Transverse colon (tissue), 4 donors: Measurements from ENCODE around the gene HNRNPDL. TPM values are rescaled to one million over a fixed set of nuclear protein-coding genes. Genes with fewer than 3 reads are reported as not detected.

Experiments
- DNase-seq: peaks from one replicate; pipeline ENCODE4 v3.0.0-alpha.2; 2019
- H3K27ac ChIP-seq, 4 donors: fragments of 200-600 bp; sonication (generic); 2 replicates each; pipeline ENCODE4 v1.5.1; 2016 to 2018; ENCODE audit warnings: inconsistent platforms in 4 of 4
- H3K27me3 ChIP-seq: fragments of 200-600 bp; sonication (generic); 2 replicates; pipeline ENCODE4 v1.5.1; 2017; ENCODE audit warnings: inconsistent platforms
- H3K36me3 ChIP-seq, 4 donors: fragments of 200-600 bp; sonication (generic); 2 replicates each; pipeline ENCODE4 v1.5.1; 2017 to 2019; ENCODE audit warnings: inconsistent platforms in 4 of 4
- H3K4me1 ChIP-seq, 4 donors: fragments of 200-600 bp; sonication (generic); 2 replicates each; pipeline ENCODE4 v1.5.1; 2017 to 2020; ENCODE audit warnings: inconsistent platforms in 4 of 4
- H3K4me3 ChIP-seq, 4 donors: fragments of 200-600 bp; sonication (generic); 1 replicate in 1 of 4; 2 replicates in 3 of 4; pipeline versions ENCODE4 v1.5.1 to v1.6.1; 2017 to 2019; ENCODE audit warnings: inconsistent platforms in 4 of 4
- H3K9me3 ChIP-seq, 2 donors: fragments of 200-600 bp; sonication (generic); 2 replicates each; pipeline ENCODE4 v1.5.1; 2017 to 2019; ENCODE audit warnings: inconsistent platforms in 2 of 2
- CTCF ChIP-seq, 5 experiments: fragments of 200-600 bp in 3 of 5; fragments of 450-650 bp in 2 of 5; sonication (generic) in 3 of 5; IDR thresholded peaks; 1 replicate in 2 of 5; 2 replicates in 3 of 5; pipeline ENCODE4 v1.5.1; 2016 to 2017; ENCODE audit warnings: antibody characterized with exemption in 5 of 5, inconsistent platforms in 3 of 5, mild to moderate bottlenecking in 2 of 5, moderate library complexity in 1 of 5
- EP300 ChIP-seq: sonication (generic); formaldehyde crosslinking; IDR thresholded peaks from one replicate; pipeline ENCODE4 v1.6.1; 2017; ENCODE audit warnings: antibody characterized with exemption, low read depth
- POLR2A ChIP-seq: fragments of 450-650 bp; IDR thresholded peaks from one replicate; pipeline ENCODE4 v1.6.1; 2016; ENCODE audit warnings: antibody characterized with exemption, mild to moderate bottlenecking, moderate library complexity
- POLR2AphosphoS5 ChIP-seq, 3 donors: sonication (generic); formaldehyde crosslinking; IDR thresholded peaks; one replicate each; pipeline ENCODE4 v1.6.1; 2016; ENCODE audit warnings: antibody characterized with exemption in 3 of 3
- WGBS, 2 donors: methylation state at CpG; one replicate each; pipeline ENCODE4 v1.1.5; 2018; ENCODE audit warnings: low coverage in 1 of 2; 5-methylcytosine and 5-hydroxymethylcytosine counted together
- in situ Hi-C, 4 donors: fragments of 200-750 bp; cut with MboI; loops; one replicate each; pipeline versions ENCODE4 v1.15.0 to v1.15.1; 2017; ENCODE audit warnings: low sequenced_read_pairs in 3 of 4, low pct_ligation_motif_present in 1 of 4, low pct_unique_long_range_greater_than_20kb in 1 of 4
- intact Hi-C: fragments of 100-400 bp; cut with DNase I; formaldehyde crosslinking; loops from one replicate; pipeline ENCODE4 v1.15.1; 2023; ENCODE audit warnings: low total_unique reads
- total RNA-seq, 4 donors: library from RNA; depleted of rRNA; stranded (reverse); fragments of >200 nt; gene quantifications; one replicate each; pipeline ENCODE4 v1.1.0, GENCODE V29; 2016

The HNRNPDL gene
- total RNA-seq, 4 donors from 2014 or later = 78.4 to 131 (median 100) TPM

- H3K27ac ChIP-seq = no peak overlapping the region
- no peak for DNase-seq
- no peaks in the 10 kb centered on the region for H3K4me1 ChIP-seq
- intact Hi-C loops = no loop called here
- in situ Hi-C loops = loop anchor here (25.0 kb wide), 3 partner anchors 586 to 836 kb away; partner anchors contain the start of genes COPS4 (in 1 of the 4) and COQ2 (in 1 of the 4)
- WGBS, 2 donors = 83 to 87% methylated on average over 7 to 13 of the region's 13 CpGs
- no peaks in the 10 kb centered on the region for H3K27me3 ChIP-seq
- TF ChIP-seq EP300 (no peak), CTCF (IDR thresholded peaks at IDR 0.05) (no peak), POLR2AphosphoS5 (IDR thresholded peaks at IDR 0.05) (no peak), POLR2A (no peak)
- H3K4me3 ChIP-seq = no peak overlapping the region
- H3K36me3 ChIP-seq = peaks cover 0 to 27% (median 13%) of the 10 kb centered on the region in 4 donors
- no peaks in the 10 kb centered on the region for H3K9me3 ChIP-seq
Measured at GRCh38 chr4:82450966-82451755, 20.9 kb upstream of the HNRNPDL start.

GRCh38 chr4:82447886-82448285 lies 17.6 kb upstream of the HNRNPDL start:
- Histone ChIP-seq H3K4me1 (no peaks in the 10 kb centered on the region), H3K9me3 (no peaks in the 10 kb centered on the region), H3K36me3 (peaks cover 0 to 24% (median 8%) of the 10 kb centered on the region in 4 donors), H3K4me3 (no peak overlapping the region), H3K27me3 (no peaks in the 10 kb centered on the region), H3K27ac (no peak overlapping the region)
- TF ChIP-seq POLR2AphosphoS5 (IDR thresholded peaks at IDR 0.05) = no peak
- TF ChIP-seq POLR2A = no peak
- TF ChIP-seq EP300 = no peak
- no peak for TF ChIP-seq CTCF (IDR thresholded peaks at IDR 0.05)
- in situ Hi-C loops (no loop called here), intact Hi-C loops (no loop called here)
- 91 to 97% methylated on average over 1 of the region's 1 CpG for WGBS, 2 donors
- DNase-seq = no peak

GRCh38 chr4:82439088-82439487 lies 8.8 kb upstream of the HNRNPDL start:
- H3K9me3 ChIP-seq = no peaks in the 10 kb centered on the region
- H3K36me3 ChIP-seq = no peaks in the 10 kb centered on the region
- intact Hi-C loops (no loop called here), in situ Hi-C loops (loop anchor here in 1 of 4 donors (10.0 kb wide), 1 partner anchor 64 kb away; the partner anchor contains the start of gene HNRNPD)
- DNase-seq = no peak
- TF ChIP-seq CTCF (IDR thresholded peaks at IDR 0.05) (no peak), POLR2AphosphoS5 (IDR thresholded peaks at IDR 0.05) (no peak), EP300 (no peak), POLR2A (no peak)
- no peaks in the 10 kb centered on the region for H3K4me1 ChIP-seq
- H3K27ac ChIP-seq = no peak overlapping the region
- no peak overlapping the region for H3K4me3 ChIP-seq
- no peaks in the 10 kb centered on the region for H3K27me3 ChIP-seq
- WGBS, 2 donors = 67 to 91% methylated on average over 2 of the region's 2 CpGs

GRCh38 chr4:82437285-82438005 lies 7.2 kb upstream of the HNRNPDL start:
- TF ChIP-seq CTCF (IDR thresholded peaks at IDR 0.05) (no peak), EP300 (no peak), POLR2A (no peak), POLR2AphosphoS5 (IDR thresholded peaks at IDR 0.05) (no peak)
- no peak overlapping the region for H3K4me3 ChIP-seq
- in situ Hi-C loops (loop anchor here in 1 of 4 donors (10.0 kb wide), 1 partner anchor 63 kb away; the partner anchor contains the start of gene HNRNPD), intact Hi-C loops (no loop called here)
- no peaks in the 10 kb centered on the region for H3K27me3 ChIP-seq
- DNase-seq = no peak
- peaks cover 0 to 8% (median under 1%) of the 10 kb centered on the region in 4 donors for H3K4me1 ChIP-seq
- no peak overlapping the region for H3K27ac ChIP-seq
- no peaks in the 10 kb centered on the region for H3K36me3 ChIP-seq
- no peaks in the 10 kb centered on the region for H3K9me3 ChIP-seq
- 87% methylated on average over 3 to 4 of the region's 4 CpGs for WGBS, 2 donors
